GM12801 (cell line): ENCODE data around the gene SHF.

ENCODE experiments used
- CTCF ChIP-seq: IDR thresholded peaks from one replicate; pipeline ENCODE4 v1.5.1; 2011; ENCODE audit warnings: control low read depth; ENCODE audit not compliant: insufficient read length; ENCODE audit errors: extremely low read depth

The SHF gene

GRCh38 chr15:45201869-45202268, 14.1 kb upstream of the SHF start:
- TF ChIP-seq CTCF: no peak

GRCh38 chr15:45201557-45201859, 13.7 kb upstream of the SHF start:
- no peak for TF ChIP-seq CTCF

GRCh38 chr15:45200799-45201556, 13.2 kb upstream of the SHF start:
- TF ChIP-seq CTCF: no peak

- no peak for TF ChIP-seq CTCF
These were observed 12.4 kb upstream of the SHF start for GRCh38 chr15:45200001-45200798.

- TF ChIP-seq CTCF: no peak
These were observed 11.5 kb upstream of the SHF start for GRCh38 chr15:45199136-45199810.

GRCh38 chr15:45198337-45199135, 10.8 kb upstream of the SHF start:
- TF ChIP-seq CTCF: no peak

- no peak for TF ChIP-seq CTCF
These were observed 9.7 kb upstream of the SHF start for GRCh38 chr15:45197512-45197911.
